HCT116 (cell line): ENCODE data around the gene NEURL1. TPM values are rescaled to one million over a fixed set of nuclear protein-coding genes. Genes with fewer than 3 reads are reported as not detected.
A peak's percentile ranks its signal among the peaks of the same experiment; 100 is the strongest.

ENCODE experiments used
- ATAC-seq: fragments of 200-7000 bp; cut with Tn5 transposase; 2 replicates; pipeline ENCODE4 v1.9.1; 2020; ENCODE audit warnings: mild to moderate bottlenecking, moderate library complexity
- BruUV-seq: library from RNA; stranded (reverse); fragments of 400-500 nt; replicated peaks from 2 replicates; lab custom pipeline; 2021; lab: Mats Ljungman, UMichigan
- CTCF ChIA-PET: fragments of 300-600 bp; sonication (Branson Sonifier 250); formaldehyde crosslinking; loops from one replicate; lab custom pipeline; 2021; ENCODE audit warnings: antibody characterized with exemption; lab: Charles Lee
- POLR2A ChIA-PET: fragments of 300-600, 350-600 bp; sonication (Branson Sonifier 250); formaldehyde crosslinking; loops from one replicate; lab custom pipeline; 2021; ENCODE audit warnings: antibody characterized with exemption; lab: Charles Lee
- RAD21 ChIA-PET, 2 experiments: fragments of 300-600 bp; sonication (Branson Sonifier 250); formaldehyde crosslinking; loops; one replicate each; lab custom pipeline; 2023; ENCODE audit warnings: low total read pairs in 2 of 2; ENCODE audit not compliant: uncharacterized antibody in 2 of 2, unreplicated experiment in 2 of 2, low non-redundant PET in 1 of 2; lab: Charles Lee
- DNase-seq: peaks from one replicate; pipeline ENCODE4 v3.0.0-alpha.2; 2010; ENCODE audit warnings: low read depth, low spot score
- H2AFZ ChIP-seq: fragments of 200-600 bp; shearing (Covaris generic), sonication (generic); 2 replicates; pipeline ENCODE4 v1.6.1; 2017; ENCODE audit warnings: low read depth, mixed run types, mixed read lengths, antibody characterized with exemption, low read length; ENCODE audit not compliant: poor library complexity, severe bottlenecking
- H3K27ac ChIP-seq: 2 replicates; pipeline ENCODE4 v1.5.1; 2012; ENCODE audit warnings: low read depth, low read length
- H3K27me3 ChIP-seq: fragments of 200-600 bp; sonication (generic); 2 replicates; pipeline ENCODE4 v1.6.1; 2016; ENCODE audit warnings: mixed run types, low read length, mixed read lengths; ENCODE audit not compliant: insufficient read depth
- H3K36me3 ChIP-seq, 2 experiments: fragments of 200-500 bp in 1 of 2; fragments of 200-600 bp in 1 of 2; sonication (Bioruptor generic) in 1 of 2; sonication (generic) in 1 of 2; 2 replicates each; pipeline versions ENCODE4 v1.5.1 to v1.6.1; 2014 to 2016; ENCODE audit warnings: low read length in 2 of 2, inconsistent platforms in 1 of 2, mixed read lengths in 1 of 2, mixed run types in 1 of 2; ENCODE audit not compliant: insufficient read depth in 2 of 2, control insufficient read depth in 1 of 2
- H3K4me1 ChIP-seq, 2 experiments: fragments of 200-600 bp in 1 of 2; sonication (generic) in 1 of 2; 2 replicates each; pipeline versions ENCODE4 v1.5.1 to v1.6.1; 2012 to 2017; ENCODE audit warnings: low read length in 2 of 2, inconsistent platforms in 1 of 2, mild to moderate bottlenecking in 1 of 2, mixed read lengths in 1 of 2, mixed run types in 1 of 2, moderate library complexity in 1 of 2; ENCODE audit not compliant: insufficient read depth in 2 of 2, control insufficient read depth in 1 of 2
- H3K4me2 ChIP-seq: fragments of 200-600 bp; sonication (generic); 2 replicates; pipeline ENCODE4 v1.6.1; 2017; ENCODE audit warnings: mixed run types, low read length, mixed read lengths
- H3K4me3 ChIP-seq, 2 experiments: fragments of 200-600 bp in 1 of 2; sonication (generic) in 1 of 2; replicated peaks in 1 of 2; 2 replicates each; pipeline ENCODE4 v1.5.1; 2011 to 2016; ENCODE audit warnings: low read length in 2 of 2, control low read depth in 1 of 2, low read depth in 1 of 2, mild to moderate bottlenecking in 1 of 2, mixed read lengths in 1 of 2, mixed run types in 1 of 2
- H3K79me2 ChIP-seq: fragments of 200-600 bp; sonication (generic); 2 replicates; pipeline ENCODE4 v1.6.1; 2017; ENCODE audit warnings: mild to moderate bottlenecking, mixed run types, low read length, moderate library complexity, mixed read lengths; ENCODE audit not compliant: insufficient read depth
- H3K9ac ChIP-seq: fragments of 200-600 bp; sonication (generic); 2 replicates; pipeline ENCODE4 v1.6.1; 2016; ENCODE audit warnings: low read length, mixed read lengths
- H3K9me2 ChIP-seq: fragments of 200-600 bp; sonication (generic), shearing (Covaris generic); 2 replicates; pipeline ENCODE4 v1.6.1; 2017; ENCODE audit warnings: mixed run types, mild to moderate bottlenecking, moderate library complexity; ENCODE audit not compliant: insufficient read depth
- H3K9me3 ChIP-seq, 2 experiments: fragments of 200-500 bp in 1 of 2; fragments of 200-600 bp in 1 of 2; sonication (Bioruptor generic) in 1 of 2; sonication (generic) in 1 of 2; 2 replicates each; pipeline ENCODE4 v1.6.1; 2014 to 2017; ENCODE audit warnings: low read length in 2 of 2, mixed read lengths in 2 of 2, inconsistent platforms in 1 of 2, low read depth in 1 of 2, mild to moderate bottlenecking in 1 of 2, mixed run types in 1 of 2, moderate library complexity in 1 of 2; ENCODE audit not compliant: control insufficient read depth in 1 of 2, insufficient read depth in 1 of 2
- H4K20me1 ChIP-seq: fragments of 200-600 bp; sonication (generic), shearing (Covaris generic); 2 replicates; pipeline ENCODE4 v1.6.1; 2017; ENCODE audit warnings: mixed run types, mild to moderate bottlenecking, moderate library complexity; ENCODE audit not compliant: insufficient read depth
- ATF3 ChIP-seq: IDR thresholded peaks from 2 replicates; pipeline ENCODE4 v1.6.1; 2012
- CBX3 ChIP-seq: IDR thresholded peaks from 2 replicates; pipeline ENCODE4 v1.6.1; 2012; ENCODE audit warnings: low read depth
- CEBPB ChIP-seq: IDR thresholded peaks from 2 replicates; pipeline ENCODE4 v1.6.1; 2012; ENCODE audit warnings: low read depth
- EGR1 ChIP-seq: IDR thresholded peaks from 2 replicates; pipeline ENCODE4 v1.6.1; 2012; ENCODE audit warnings: low read depth
- ELF1 ChIP-seq: IDR thresholded peaks from 2 replicates; pipeline ENCODE4 v1.6.1; 2012; ENCODE audit warnings: low read depth, borderline replicate concordance
- FOSL1 ChIP-seq: IDR thresholded peaks from 2 replicates; pipeline ENCODE4 v1.6.1; 2012; ENCODE audit warnings: low read depth
- MAX ChIP-seq: IDR thresholded peaks from 2 replicates; pipeline ENCODE4 v1.6.1; 2012
- POLR2A ChIP-seq: IDR thresholded peaks from 2 replicates; pipeline ENCODE4 v1.7.0; 2011; ENCODE audit warnings: borderline replicate concordance; ENCODE audit not compliant: insufficient read depth, insufficient read length; ENCODE audit errors: extremely low read depth
- POLR2AphosphoS5 ChIP-seq: IDR thresholded peaks from 2 replicates; pipeline ENCODE4 v1.6.1; 2011; ENCODE audit warnings: mild to moderate bottlenecking, low read depth, low read length, moderate library complexity
- RAD21 ChIP-seq: IDR thresholded peaks from 2 replicates; pipeline ENCODE4 v1.6.1; 2012; ENCODE audit warnings: low read depth, mild to moderate bottlenecking
- SIN3A ChIP-seq: IDR thresholded peaks from 2 replicates; pipeline ENCODE4 v1.6.1; 2012; ENCODE audit warnings: low read depth
- SP1 ChIP-seq: IDR thresholded peaks from 2 replicates; pipeline ENCODE4 v1.6.1; 2012; ENCODE audit warnings: low read depth
- SRF ChIP-seq: IDR thresholded peaks from 2 replicates; pipeline ENCODE4 v1.6.1; 2012; ENCODE audit warnings: low read depth
- TCF7L2 ChIP-seq: IDR thresholded peaks from 2 replicates; pipeline ENCODE4 v1.7.0; 2011; ENCODE audit warnings: borderline replicate concordance, inconsistent platforms; ENCODE audit not compliant: insufficient read depth, insufficient read length; ENCODE audit errors: extremely low read depth
- YY1 ChIP-seq: IDR thresholded peaks from 2 replicates; pipeline ENCODE4 v1.6.1; 2011; ENCODE audit warnings: low read length, low read depth, moderate library complexity, mild to moderate bottlenecking; ENCODE audit not compliant: insufficient replicate concordance; ENCODE audit errors: extremely low read depth
- ZFX ChIP-seq: fragments of 450-650 bp; IDR thresholded peaks from 2 replicates; pipeline ENCODE4 v1.6.1; 2017
- ZNF274 ChIP-seq: fragments of 200-500 bp; sonication (Bioruptor generic); IDR thresholded peaks from 2 replicates; pipeline ENCODE4 v1.6.1; 2014; ENCODE audit warnings: mild to moderate bottlenecking, low read depth, low read length, inconsistent platforms
- intact Hi-C: fragments of 100-400 bp; cut with micrococcal nuclease; formaldehyde crosslinking; loops from 2 replicates; pipeline ENCODE4 v1.10.0; 2022
- total RNA-seq: library from RNA; stranded (reverse); gene quantifications from one replicate; pipeline ENCODE4 v1.2.1, GENCODE V29; 2021; ENCODE audit not compliant: unreplicated experiment
- TF ChIP-seq, protein P1 (sequence below), 3 experiments: fragments of 200-600 bp in 1 of 3; sonication (generic) in 1 of 3; IDR thresholded peaks in 2 of 3; conservative IDR thresholded peaks in 1 of 3; 2 replicates each; pipeline ENCODE4 v1.5.1; 2012 to 2017; ENCODE audit warnings: low read depth in 2 of 3, low read length in 2 of 3, antibody characterized with exemption in 1 of 3, borderline replicate concordance in 1 of 3, control low read depth in 1 of 3, mild to moderate bottlenecking in 1 of 3, mixed read lengths in 1 of 3, mixed run types in 1 of 3, moderate library complexity in 1 of 3; ENCODE audit not compliant: insufficient read depth in 1 of 3
- TF ChIP-seq, protein P2 (sequence below): IDR thresholded peaks from 2 replicates; pipeline ENCODE4 v1.6.1; 2012; ENCODE audit warnings: low read depth

The NEURL1 gene
- total RNA-seq, 1 experiment from 2014 or later = 1.4 TPM

DNA sequence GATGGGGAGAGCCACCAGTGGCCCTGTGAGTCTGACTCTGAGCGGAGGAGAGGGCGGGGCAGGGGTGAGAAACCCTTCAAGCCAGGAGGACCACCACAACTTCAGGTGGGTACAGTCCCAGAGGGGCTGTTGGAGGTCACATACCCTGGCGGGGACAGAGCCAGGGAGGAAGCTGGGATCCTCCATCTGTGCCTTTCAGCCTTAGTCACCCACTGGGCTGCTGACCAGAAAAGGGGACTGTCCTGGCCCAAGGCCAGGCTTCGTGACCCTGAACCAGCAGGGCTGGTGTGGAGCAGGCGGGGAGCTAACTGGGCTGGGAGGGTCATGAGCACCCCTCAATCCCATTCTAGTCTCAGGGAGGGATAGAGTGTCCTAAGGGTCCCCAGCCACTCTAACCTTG, 13.0 kb upstream of the NEURL1 start:
- no peak for ATAC-seq
- no peaks in the 10 kb centered on the region for H3K79me2 ChIP-seq
- no peak for DNase-seq
- no peak overlapping the region for H3K9ac ChIP-seq
- ChIA-PET POLR2A (no interaction called here), CTCF (interaction anchor here (1.0 to 1.5 kb wide), 5 partner anchors 8 to 62 kb away, joined by 3 to 6 read pairs (median 4); partner anchors contain the start of gene CALHM2), RAD21 (no interaction called here)
- H4K20me1 ChIP-seq = no peaks in the 10 kb centered on the region
- no peak overlapping the region for H3K4me3 ChIP-seq
- H3K27me3 ChIP-seq = no peaks in the 10 kb centered on the region
- H3K9me2 ChIP-seq = no peaks in the 10 kb centered on the region
- H2AFZ ChIP-seq = no peak overlapping the region
- H3K4me1 ChIP-seq = peaks cover 21 to 47% of the 10 kb centered on the region in 2 experiments
- no peaks in the 10 kb centered on the region for H3K36me3 ChIP-seq
- no peaks in the 10 kb centered on the region for H3K9me3 ChIP-seq
- TF ChIP-seq ATF3 (no peak), YY1 (no peak), POLR2AphosphoS5 (no peak), EGR1 (no peak), ZNF274 (no peak), CEBPB (no peak), SP1 (no peak), TCF7L2 (no peak), ELF1 (no peak), SIN3A (no peak), ZFX (no peak), CBX3 (no peak), SRF (no peak), MAX (no peak), FOSL1 (no peak), RAD21 (no peak), POLR2A (no peak)
- TF ChIP-seq, protein P1, sequence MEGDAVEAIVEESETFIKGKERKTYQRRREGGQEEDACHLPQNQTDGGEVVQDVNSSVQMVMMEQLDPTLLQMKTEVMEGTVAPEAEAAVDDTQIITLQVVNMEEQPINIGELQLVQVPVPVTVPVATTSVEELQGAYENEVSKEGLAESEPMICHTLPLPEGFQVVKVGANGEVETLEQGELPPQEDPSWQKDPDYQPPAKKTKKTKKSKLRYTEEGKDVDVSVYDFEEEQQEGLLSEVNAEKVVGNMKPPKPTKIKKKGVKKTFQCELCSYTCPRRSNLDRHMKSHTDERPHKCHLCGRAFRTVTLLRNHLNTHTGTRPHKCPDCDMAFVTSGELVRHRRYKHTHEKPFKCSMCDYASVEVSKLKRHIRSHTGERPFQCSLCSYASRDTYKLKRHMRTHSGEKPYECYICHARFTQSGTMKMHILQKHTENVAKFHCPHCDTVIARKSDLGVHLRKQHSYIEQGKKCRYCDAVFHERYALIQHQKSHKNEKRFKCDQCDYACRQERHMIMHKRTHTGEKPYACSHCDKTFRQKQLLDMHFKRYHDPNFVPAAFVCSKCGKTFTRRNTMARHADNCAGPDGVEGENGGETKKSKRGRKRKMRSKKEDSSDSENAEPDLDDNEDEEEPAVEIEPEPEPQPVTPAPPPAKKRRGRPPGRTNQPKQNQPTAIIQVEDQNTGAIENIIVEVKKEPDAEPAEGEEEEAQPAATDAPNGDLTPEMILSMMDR (IDR thresholded peaks at IDR 0.05 in 2 of 3, conservative IDR thresholded peaks at IDR 0.05 in 1 of 3; ENCODE audit: borderline replicate concordance in 1 of 3, insufficient read depth in 1 of 3, low read depth in 2 of 3, low read length in 2 of 3) = no peak
- TF ChIP-seq, protein P2, sequence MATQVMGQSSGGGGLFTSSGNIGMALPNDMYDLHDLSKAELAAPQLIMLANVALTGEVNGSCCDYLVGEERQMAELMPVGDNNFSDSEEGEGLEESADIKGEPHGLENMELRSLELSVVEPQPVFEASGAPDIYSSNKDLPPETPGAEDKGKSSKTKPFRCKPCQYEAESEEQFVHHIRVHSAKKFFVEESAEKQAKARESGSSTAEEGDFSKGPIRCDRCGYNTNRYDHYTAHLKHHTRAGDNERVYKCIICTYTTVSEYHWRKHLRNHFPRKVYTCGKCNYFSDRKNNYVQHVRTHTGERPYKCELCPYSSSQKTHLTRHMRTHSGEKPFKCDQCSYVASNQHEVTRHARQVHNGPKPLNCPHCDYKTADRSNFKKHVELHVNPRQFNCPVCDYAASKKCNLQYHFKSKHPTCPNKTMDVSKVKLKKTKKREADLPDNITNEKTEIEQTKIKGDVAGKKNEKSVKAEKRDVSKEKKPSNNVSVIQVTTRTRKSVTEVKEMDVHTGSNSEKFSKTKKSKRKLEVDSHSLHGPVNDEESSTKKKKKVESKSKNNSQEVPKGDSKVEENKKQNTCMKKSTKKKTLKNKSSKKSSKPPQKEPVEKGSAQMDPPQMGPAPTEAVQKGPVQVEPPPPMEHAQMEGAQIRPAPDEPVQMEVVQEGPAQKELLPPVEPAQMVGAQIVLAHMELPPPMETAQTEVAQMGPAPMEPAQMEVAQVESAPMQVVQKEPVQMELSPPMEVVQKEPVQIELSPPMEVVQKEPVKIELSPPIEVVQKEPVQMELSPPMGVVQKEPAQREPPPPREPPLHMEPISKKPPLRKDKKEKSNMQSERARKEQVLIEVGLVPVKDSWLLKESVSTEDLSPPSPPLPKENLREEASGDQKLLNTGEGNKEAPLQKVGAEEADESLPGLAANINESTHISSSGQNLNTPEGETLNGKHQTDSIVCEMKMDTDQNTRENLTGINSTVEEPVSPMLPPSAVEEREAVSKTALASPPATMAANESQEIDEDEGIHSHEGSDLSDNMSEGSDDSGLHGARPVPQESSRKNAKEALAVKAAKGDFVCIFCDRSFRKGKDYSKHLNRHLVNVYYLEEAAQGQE = no peak
- no TSS peak for BruUV-seq
- intact Hi-C loops = loop anchor here (5.0 to 10.0 kb wide), 2 partner anchors 228 to 746 kb away; no protein-coding TSS in a partner anchor
- peak overlapping the region; percentile 17; the same call in 1 of the 2 replicates for H3K4me2 ChIP-seq
- no peak overlapping the region for H3K27ac ChIP-seq
